IMR-90 (cell line): ENCODE results near the gene PKHD1. TPM values are rescaled to one million over a fixed set of nuclear protein-coding genes. Genes with fewer than 3 reads are reported as not detected.

Source experiments
- ATAC-seq: fragments of 200-7000 bp; cut with Tn5 transposase; 2 replicates; pipeline ENCODE4 v1.9.1; 2020; ENCODE audit warnings: low read depth, mild to moderate bottlenecking, moderate library complexity
- BruUV-seq: library from RNA; stranded (reverse); fragments of 400-500 nt; replicated peaks from 2 replicates; lab custom pipeline; 2021; lab: Mats Ljungman, UMichigan
- CTCF ChIA-PET: fragments of 300-600 bp; formaldehyde crosslinking; extraction: SDS; loops from one replicate; lab custom pipeline; 2021; ENCODE audit warnings: antibody characterized with exemption; lab: Yijun Ruan, JAX
- POLR2A ChIA-PET: fragments of 300-600 bp; sonication (Branson Sonifier 250); formaldehyde crosslinking; loops from one replicate; lab custom pipeline; 2022; ENCODE audit warnings: antibody characterized with exemption; ENCODE audit not compliant: unreplicated experiment; lab: Charles Lee
- DNase-seq: peaks from one replicate; pipeline ENCODE4 v3.0.0; 2013
- H2AFZ ChIP-seq: replicated peaks from 2 replicates; pipeline ENCODE3; 2013; ENCODE audit warnings: low read length, mild to moderate bottlenecking; ENCODE audit not compliant: poor library complexity
- H2AK5ac ChIP-seq: 2 replicates; pipeline ENCODE4 v1.6.1; 2013; ENCODE audit warnings: low read depth, low read length, inconsistent platforms
- H2AK9ac ChIP-seq: replicated peaks from 2 replicates; pipeline ENCODE3; 2013; ENCODE audit warnings: mild to moderate bottlenecking, low read depth, low read length, moderate library complexity; ENCODE audit not compliant: poor library complexity
- H2BK120ac ChIP-seq: 2 replicates; pipeline ENCODE4 v1.6.1; 2013; ENCODE audit warnings: low read depth, low read length, inconsistent platforms
- H2BK15ac ChIP-seq: 3 replicates; pipeline ENCODE4 v1.6.1; 2013; ENCODE audit warnings: low read depth, low read length, inconsistent platforms
- H2BK20ac ChIP-seq: 2 replicates; pipeline ENCODE4 v1.6.1; 2013; ENCODE audit warnings: low read depth, mild to moderate bottlenecking, inconsistent platforms, low read length, moderate library complexity
- H2BK5ac ChIP-seq: 2 replicates; pipeline ENCODE4 v1.6.1; 2013; ENCODE audit warnings: mild to moderate bottlenecking, low read depth, low read length, inconsistent platforms; ENCODE audit not compliant: poor library complexity, severe bottlenecking
- H3K14ac ChIP-seq: replicated peaks from 2 replicates; pipeline ENCODE4 v1.6.1; 2013; ENCODE audit warnings: low read depth, low read length, inconsistent platforms
- H3K18ac ChIP-seq: 2 replicates; pipeline ENCODE4 v1.6.1; 2013; ENCODE audit warnings: low read depth, low read length, control low read depth
- H3K23ac ChIP-seq: 2 replicates; pipeline ENCODE4 v1.6.1; 2013; ENCODE audit warnings: low read depth, low read length, inconsistent platforms
- H3K27ac ChIP-seq: 2 replicates; pipeline ENCODE4 v1.5.1; 2013; ENCODE audit warnings: mild to moderate bottlenecking, control low read depth, low read length; ENCODE audit not compliant: insufficient read depth
- H3K27me3 ChIP-seq: 2 replicates; pipeline ENCODE4 v1.6.1; 2013; ENCODE audit warnings: low read length; ENCODE audit not compliant: control insufficient read depth, insufficient read depth
- H3K36me3 ChIP-seq: 2 replicates; pipeline ENCODE4 v1.6.1; 2013; ENCODE audit warnings: low read length, mixed read lengths; ENCODE audit not compliant: control insufficient read depth, insufficient read depth
- H3K4ac ChIP-seq: 2 replicates; pipeline ENCODE4 v1.6.1; 2013; ENCODE audit warnings: low read depth, low read length, inconsistent platforms
- H3K4me1 ChIP-seq: 2 replicates; pipeline ENCODE4 v1.6.1; 2013; ENCODE audit warnings: low read length, mixed read lengths; ENCODE audit not compliant: control insufficient read depth, insufficient read depth
- H3K4me2 ChIP-seq: 2 replicates; pipeline ENCODE4 v1.6.1; 2013; ENCODE audit warnings: low read depth, mild to moderate bottlenecking, control low read depth, low read length, moderate library complexity
- H3K4me3 ChIP-seq: 2 replicates; pipeline ENCODE4 v1.5.1; 2013; ENCODE audit warnings: low read depth, mild to moderate bottlenecking, control low read depth, low read length, moderate library complexity; ENCODE audit not compliant: insufficient read depth
- H3K56ac ChIP-seq: 2 replicates; pipeline ENCODE4 v1.6.1; 2013; ENCODE audit warnings: low read length, inconsistent platforms; ENCODE audit not compliant: insufficient read depth; ENCODE audit errors: extremely low read depth
- H3K79me1 ChIP-seq, 2 experiments: 2 replicates each; pipeline ENCODE4 v1.6.1; 2013; ENCODE audit warnings: low read length in 2 of 2, inconsistent platforms in 1 of 2, low read depth in 1 of 2
- H3K9ac ChIP-seq: 2 replicates; pipeline ENCODE4 v1.6.1; 2013; ENCODE audit warnings: low read depth, low read length, control low read depth
- H3K9me1 ChIP-seq: 2 replicates; pipeline ENCODE4 v1.6.1; 2013; ENCODE audit warnings: low read length, inconsistent platforms; ENCODE audit not compliant: insufficient read depth
- H3K9me3 ChIP-seq: 2 replicates; pipeline ENCODE4 v1.6.1; 2013; ENCODE audit warnings: low read length; ENCODE audit not compliant: control insufficient read depth, insufficient read depth
- H4K20me1 ChIP-seq: 2 replicates; pipeline ENCODE4 v1.6.1; 2013; ENCODE audit warnings: low read length, inconsistent platforms; ENCODE audit not compliant: insufficient read depth
- H4K5ac ChIP-seq: 2 replicates; pipeline ENCODE4 v1.6.1; 2013; ENCODE audit warnings: mild to moderate bottlenecking, low read depth, low read length, control low read depth
- H4K8ac ChIP-seq, 2 experiments: 2 replicates each; pipeline ENCODE4 v1.6.1; 2013; ENCODE audit warnings: low read depth in 2 of 2, low read length in 2 of 2, control low read depth in 1 of 2, inconsistent platforms in 1 of 2
- H4K91ac ChIP-seq: 2 replicates; pipeline ENCODE4 v1.6.1; 2013; ENCODE audit warnings: low read depth, low read length, inconsistent platforms; ENCODE audit not compliant: insufficient read depth
- BHLHE40 ChIP-seq: fragments of 150-350 bp; IDR thresholded peaks from 2 replicates; pipeline ENCODE4 v1.6.1; 2016; ENCODE audit warnings: mild to moderate bottlenecking, low read depth, low read length
- CEBPB ChIP-seq: IDR thresholded peaks from 2 replicates; pipeline ENCODE4 v1.6.1; 2012; ENCODE audit warnings: low read depth, low read length, improper control_type of control experiment
- CHD1 ChIP-seq: IDR thresholded peaks from 2 replicates; pipeline ENCODE4 v1.6.1; 2012; ENCODE audit warnings: low read depth, low read length, improper control_type of control experiment
- FOS ChIP-seq: fragments of 150-350 bp; IDR thresholded peaks from 2 replicates; pipeline ENCODE4 v1.6.1; 2016; ENCODE audit warnings: low read depth, low read length
- MAFK ChIP-seq: IDR thresholded peaks from 2 replicates; pipeline ENCODE4 v1.6.1; 2012; ENCODE audit warnings: low read depth, low read length, improper control_type of control experiment
- MAZ ChIP-seq: IDR thresholded peaks from 2 replicates; pipeline ENCODE4 v1.6.1; 2012; ENCODE audit warnings: low read depth, mild to moderate bottlenecking, low read length, improper control_type of control experiment, moderate library complexity, borderline replicate concordance
- MXI1 ChIP-seq: IDR thresholded peaks from 2 replicates; pipeline ENCODE4 v1.6.1; 2012; ENCODE audit warnings: low read depth, mild to moderate bottlenecking, low read length, moderate library complexity, borderline replicate concordance
- NFE2L2 ChIP-seq: fragments of 150-350 bp; IDR thresholded peaks from 2 replicates; pipeline ENCODE4 v1.6.1; 2016; ENCODE audit warnings: low read depth, mild to moderate bottlenecking, low read length
- POLR2A ChIP-seq: IDR thresholded peaks from 2 replicates; pipeline ENCODE4 v1.6.1; 2012; ENCODE audit warnings: mild to moderate bottlenecking, low read depth, low read length
- RAD21 ChIP-seq: IDR thresholded peaks from 2 replicates; pipeline ENCODE4 v1.6.1; 2012; ENCODE audit warnings: low read length, improper control_type of control experiment
- RCOR1 ChIP-seq: IDR thresholded peaks from 2 replicates; pipeline ENCODE4 v1.6.1; 2012; ENCODE audit warnings: mild to moderate bottlenecking, low read length, improper control_type of control experiment; ENCODE audit not compliant: insufficient replicate concordance
- RFX5 ChIP-seq: IDR thresholded peaks from 2 replicates; pipeline ENCODE4 v1.8.0; 2012; ENCODE audit warnings: low read depth, mild to moderate bottlenecking, low read length, moderate library complexity
- SMC3 ChIP-seq: fragments of 150-350 bp; IDR thresholded peaks from 2 replicates; pipeline ENCODE4 v1.6.1; 2016; ENCODE audit warnings: low read depth, mild to moderate bottlenecking, antibody characterized with exemption, low read length, moderate library complexity
- WGBS, 2 experiments: methylation state at CpG; one replicate each; pipeline versions ENCODE4 v1.1.5 to v1.1.7; 2013; ENCODE audit warnings: missing lambda C conversion rate in 2 of 2; ENCODE audit not compliant: insufficient read length in 1 of 2; ENCODE audit errors: extremely low coverage in 2 of 2; 5-methylcytosine and 5-hydroxymethylcytosine counted together
- dilution Hi-C: fragments of 300-500 bp; cut with HindIII; formaldehyde crosslinking; loops from one replicate; pipeline ENCODE4 v1.14.3; 2018; ENCODE audit warnings: low sequenced_read_pairs; ENCODE audit not compliant: unreplicated experiment
- in situ Hi-C: fragments of 300-500 bp; cut with MboI; formaldehyde crosslinking; loops from 3 replicates; pipeline ENCODE4 v1.14.3; 2019; ENCODE audit warnings: low sequenced_read_pairs, inconsistent platforms, mixed read lengths
- intact Hi-C: fragments of 100-400 bp; cut with micrococcal nuclease; formaldehyde crosslinking; loops from 2 replicates; pipeline ENCODE4 v1.10.0; 2022
- polyA plus RNA-seq, 3 experiments: library from polyadenylated mRNA; depleted of rRNA; stranded (reverse); fragments of >200 nt; gene quantifications; 2 replicates each; pipeline ENCODE4 v1.2.3, GENCODE V29; 2012; ENCODE audit warnings: low replicate concordance in 1 of 3
- total RNA-seq: library from RNA; depleted of rRNA; stranded (reverse); fragments of >200 nt; gene quantifications from 2 replicates; pipeline ENCODE4 v1.2.3, GENCODE V29; 2012
- TF ChIP-seq, protein P1 (sequence below): fragments of 150-350 bp; IDR thresholded peaks from 2 replicates; pipeline ENCODE4 v1.6.1; 2017; ENCODE audit warnings: mild to moderate bottlenecking, antibody characterized with exemption, low read length, low read depth
- TF ChIP-seq, protein P2 (sequence below): fragments of 150-350 bp; IDR thresholded peaks from 2 replicates; pipeline ENCODE4 v1.6.1; 2016; ENCODE audit warnings: low read depth, mild to moderate bottlenecking, low read length, moderate library complexity, borderline replicate concordance

Gene PKHD1
- total and polyA plus RNA-seq, 2 of the 4 experiments (the other 2 are of a cell fraction) = not detected

DNA sequence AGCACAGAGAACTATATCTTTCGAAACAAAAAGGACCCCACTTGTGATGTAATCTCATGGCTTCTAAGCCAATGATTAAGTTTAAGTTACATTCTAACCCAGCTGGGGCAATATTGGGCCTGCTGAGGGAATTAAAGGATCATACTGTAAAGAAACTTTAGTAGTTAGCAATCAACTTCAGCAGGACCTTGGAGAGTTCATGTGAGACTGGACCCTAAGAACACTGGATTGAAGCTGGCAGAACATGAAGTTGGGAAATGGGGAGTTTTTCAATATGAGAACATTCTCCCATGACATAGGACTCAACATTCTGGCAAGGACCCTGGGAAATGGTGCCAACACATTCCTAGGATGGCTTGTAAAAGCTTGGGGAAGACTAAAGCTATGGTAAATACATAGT, 516.2 kb downstream of the PKHD1 start:
- Histone ChIP-seq H4K91ac (no peak overlapping the region), H3K9ac (no peak overlapping the region), H2AK5ac (no peak overlapping the region), H3K4me2 (no peak overlapping the region), H3K27me3 (no peaks in the 10 kb centered on the region), H3K9me1 (no peaks in the 10 kb centered on the region), H3K4me3 (no peak overlapping the region), H2BK5ac (no peak overlapping the region), H3K14ac (no peak overlapping the region), H3K56ac (no peak overlapping the region), H2AK9ac (no peak overlapping the region), H3K79me1 (no peaks in the 10 kb centered on the region), H3K4me1 (no peaks in the 10 kb centered on the region), H3K9me3 (peaks cover 4% of the 10 kb centered on the region; the same call in 1 of the 2 replicates), H3K23ac (no peak overlapping the region), H3K27ac (no peak overlapping the region), H3K36me3 (no peaks in the 10 kb centered on the region), H4K20me1 (no peaks in the 10 kb centered on the region), H4K8ac (no peak overlapping the region), H3K18ac (no peak overlapping the region), H2BK120ac (no peak overlapping the region), H2AFZ (no peak overlapping the region), H3K4ac (no peak overlapping the region), H4K5ac (no peak overlapping the region), H2BK20ac (no peak overlapping the region), H2BK15ac (no peak overlapping the region)
- no TSS peak for BruUV-seq
- ATAC-seq (no peak), DNase-seq (no peak)
- ChIA-PET CTCF (interaction anchor here (1.2 kb wide), 1 partner anchor 14 kb away, joined by 4 read pairs; no protein-coding TSS in a partner anchor), POLR2A (no interaction called here)
- no peak for TF ChIP-seq MAZ
- TF ChIP-seq MAFK = no peak
- TF ChIP-seq NFE2L2 = no peak
- no peak for TF ChIP-seq RCOR1
- no peak for TF ChIP-seq MXI1
- TF ChIP-seq, protein P1, sequence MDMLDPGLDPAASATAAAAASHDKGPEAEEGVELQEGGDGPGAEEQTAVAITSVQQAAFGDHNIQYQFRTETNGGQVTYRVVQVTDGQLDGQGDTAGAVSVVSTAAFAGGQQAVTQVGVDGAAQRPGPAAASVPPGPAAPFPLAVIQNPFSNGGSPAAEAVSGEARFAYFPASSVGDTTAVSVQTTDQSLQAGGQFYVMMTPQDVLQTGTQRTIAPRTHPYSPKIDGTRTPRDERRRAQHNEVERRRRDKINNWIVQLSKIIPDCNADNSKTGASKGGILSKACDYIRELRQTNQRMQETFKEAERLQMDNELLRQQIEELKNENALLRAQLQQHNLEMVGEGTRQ = no peak
- no peak for TF ChIP-seq POLR2A
- TF ChIP-seq SMC3 = no peak
- TF ChIP-seq, protein P2, sequence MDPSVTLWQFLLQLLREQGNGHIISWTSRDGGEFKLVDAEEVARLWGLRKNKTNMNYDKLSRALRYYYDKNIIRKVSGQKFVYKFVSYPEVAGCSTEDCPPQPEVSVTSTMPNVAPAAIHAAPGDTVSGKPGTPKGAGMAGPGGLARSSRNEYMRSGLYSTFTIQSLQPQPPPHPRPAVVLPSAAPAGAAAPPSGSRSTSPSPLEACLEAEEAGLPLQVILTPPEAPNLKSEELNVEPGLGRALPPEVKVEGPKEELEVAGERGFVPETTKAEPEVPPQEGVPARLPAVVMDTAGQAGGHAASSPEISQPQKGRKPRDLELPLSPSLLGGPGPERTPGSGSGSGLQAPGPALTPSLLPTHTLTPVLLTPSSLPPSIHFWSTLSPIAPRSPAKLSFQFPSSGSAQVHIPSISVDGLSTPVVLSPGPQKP = no peak
- TF ChIP-seq CEBPB = no peak
- no peak for TF ChIP-seq RAD21
- TF ChIP-seq BHLHE40 = no peak
- no peak for TF ChIP-seq CHD1
- no peak for TF ChIP-seq RFX5
- no peak for TF ChIP-seq FOS
- in situ Hi-C loops (no loop called here), intact Hi-C loops (no loop called here), dilution Hi-C loops (no loop called here)
- no CpG with 5 or more reads among the region's 1 CpG for WGBS, 2 experiments
